ENCODE measurements around the gene SLC7A1.

DNA sequence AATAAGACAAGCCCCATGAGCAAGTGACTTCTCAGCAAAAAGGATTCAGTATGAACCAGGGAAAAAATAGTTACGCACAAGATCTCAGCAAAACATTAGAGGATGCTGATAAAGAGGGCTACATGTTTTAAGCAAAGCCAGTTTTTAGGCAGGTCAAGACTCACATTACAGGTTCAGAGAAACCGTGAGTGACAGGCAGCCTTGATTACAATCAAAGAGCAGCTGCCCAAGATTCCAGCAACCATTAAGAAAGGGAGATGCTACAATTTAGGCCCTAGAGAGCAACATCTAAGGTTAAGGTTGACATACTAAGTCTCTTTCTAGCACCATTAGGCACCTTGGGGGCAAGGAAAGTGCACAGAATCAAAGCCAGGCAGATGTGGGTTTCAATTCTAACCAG is 2.8 kb upstream of the SLC7A1 start:
- TF ChIP-seq ZFX (IDR thresholded peaks at IDR 0.05): no peak
- TF ChIP-seq, protein P1, sequence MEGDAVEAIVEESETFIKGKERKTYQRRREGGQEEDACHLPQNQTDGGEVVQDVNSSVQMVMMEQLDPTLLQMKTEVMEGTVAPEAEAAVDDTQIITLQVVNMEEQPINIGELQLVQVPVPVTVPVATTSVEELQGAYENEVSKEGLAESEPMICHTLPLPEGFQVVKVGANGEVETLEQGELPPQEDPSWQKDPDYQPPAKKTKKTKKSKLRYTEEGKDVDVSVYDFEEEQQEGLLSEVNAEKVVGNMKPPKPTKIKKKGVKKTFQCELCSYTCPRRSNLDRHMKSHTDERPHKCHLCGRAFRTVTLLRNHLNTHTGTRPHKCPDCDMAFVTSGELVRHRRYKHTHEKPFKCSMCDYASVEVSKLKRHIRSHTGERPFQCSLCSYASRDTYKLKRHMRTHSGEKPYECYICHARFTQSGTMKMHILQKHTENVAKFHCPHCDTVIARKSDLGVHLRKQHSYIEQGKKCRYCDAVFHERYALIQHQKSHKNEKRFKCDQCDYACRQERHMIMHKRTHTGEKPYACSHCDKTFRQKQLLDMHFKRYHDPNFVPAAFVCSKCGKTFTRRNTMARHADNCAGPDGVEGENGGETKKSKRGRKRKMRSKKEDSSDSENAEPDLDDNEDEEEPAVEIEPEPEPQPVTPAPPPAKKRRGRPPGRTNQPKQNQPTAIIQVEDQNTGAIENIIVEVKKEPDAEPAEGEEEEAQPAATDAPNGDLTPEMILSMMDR (conservative IDR thresholded peaks at IDR 0.05): no peak

All from C4-2B (cell line).